K562 (cell line): Measurements from ENCODE around the gene PKLR. TPM values are rescaled to one million over a fixed set of nuclear protein-coding genes. Genes with fewer than 3 reads are reported as not detected.

Experiments used
- ESRRA ChIP-seq: fragments of 450-650 bp; IDR thresholded peaks from 2 replicates; pipeline ENCODE4 v1.6.1; 2014; ENCODE audit warnings: low read depth, mild to moderate bottlenecking, moderate library complexity, borderline replicate concordance
- ETV1 ChIP-seq: fragments of 450-650 bp; conservative IDR thresholded peaks from 2 replicates; pipeline ENCODE4 v1.6.1; 2016; ENCODE audit warnings: missing genetic modification characterization, control low read depth, low read depth, missing compliant biosample characterization
- FOSL1 ChIP-seq: fragments of 200-800 bp; sonication (Bioruptor generic); conservative IDR thresholded peaks from 2 replicates; pipeline ENCODE4 v1.6.1; 2016; ENCODE audit warnings: missing genetic modification characterization, missing compliant biosample characterization
- FOXJ3 ChIP-seq: sonication (generic); formaldehyde crosslinking; IDR thresholded peaks from 2 replicates; pipeline ENCODE4 v1.4.0; 2020; ENCODE audit warnings: mild to moderate bottlenecking, missing genetic modification reagents
- GABPA ChIP-seq: fragments of 200-800 bp; sonication (Bioruptor generic); conservative IDR thresholded peaks from 2 replicates; pipeline ENCODE4 v1.6.1; 2016; ENCODE audit warnings: low read depth, missing genetic modification characterization, missing compliant biosample characterization
- MEF2A ChIP-seq: IDR thresholded peaks from 2 replicates; pipeline ENCODE4 v1.6.1; 2011; ENCODE audit warnings: low read depth, mild to moderate bottlenecking, low read length, moderate library complexity; ENCODE audit not compliant: control insufficient read depth
- NCOA4 ChIP-seq: fragments of 450-650 bp; IDR thresholded peaks from 2 replicates; pipeline ENCODE4 v1.6.1; 2018; ENCODE audit warnings: mild to moderate bottlenecking; ENCODE audit not compliant: partially characterized antibody
- NUFIP1 ChIP-seq: fragments of 450-650 bp; IDR thresholded peaks from 2 replicates; pipeline ENCODE4 v1.6.1; 2018; ENCODE audit not compliant: partially characterized antibody
- RB1 ChIP-seq: fragments of 450-650 bp; IDR thresholded peaks from 2 replicates; pipeline ENCODE4 v1.6.1; 2017; ENCODE audit warnings: low read depth, mild to moderate bottlenecking
- RNF2 ChIP-seq: sonication (generic); IDR thresholded peaks from 2 replicates; pipeline ENCODE4 v1.6.1; 2016
- SMARCC2 ChIP-seq: fragments of 450-650 bp; IDR thresholded peaks from 2 replicates; pipeline ENCODE4 v1.6.1; 2017; ENCODE audit warnings: antibody characterized with exemption, moderate library complexity, mild to moderate bottlenecking, low read depth
- SREBF2 ChIP-seq: sonication (generic); formaldehyde crosslinking; IDR thresholded peaks from 2 replicates; pipeline ENCODE4 v1.4.0; 2020; ENCODE audit warnings: mild to moderate bottlenecking, missing genetic modification reagents
- TAL1 ChIP-seq: fragments of 450-650 bp; IDR thresholded peaks from 2 replicates; pipeline ENCODE4 v1.6.1; 2016; ENCODE audit warnings: mild to moderate bottlenecking
- TCFL5 ChIP-seq: fragments of 250-450 bp; sonication (Bioruptor Pico); conservative IDR thresholded peaks from 2 replicates; pipeline ENCODE4 v1.6.1; 2021; ENCODE audit warnings: mild to moderate bottlenecking, moderate library complexity, matching md5 sums
- ZFX ChIP-seq: sonication (generic); formaldehyde crosslinking; IDR thresholded peaks from 2 replicates; pipeline ENCODE4 v1.8.0; 2022; ENCODE audit warnings: mild to moderate bottlenecking, missing genetic modification reagents, moderate library complexity
- ZNF12 ChIP-seq: sonication (generic); formaldehyde crosslinking; IDR thresholded peaks from 2 replicates; pipeline ENCODE4 v1.4.0; 2020; ENCODE audit warnings: mild to moderate bottlenecking, missing genetic modification reagents
- ZNF444 ChIP-seq: fragments of 250-450 bp; sonication (Bioruptor Pico); IDR thresholded peaks from 2 replicates; pipeline ENCODE4 v1.4.0; 2020; ENCODE audit warnings: mild to moderate bottlenecking, moderate library complexity
- polyA plus RNA-seq, 8 experiments: library from polyadenylated mRNA; depleted of rRNA in 4 of 8; stranded (reverse) in 5 of 8; unstranded in 3 of 8; fragments of >200 nt; fragmentation: Nextera tagmentation in 2 of 8; fragmentation: Illumina TruSeq in 1 of 8; extraction: Ambion mirVana in 2 of 8; extraction: Trizol in 1 of 8; gene quantifications; 2 replicates each; pipeline versions ENCODE4 v1.2.1 to v1.2.3, GENCODE V29; 2011 to 2014; ENCODE audit warnings: inconsistent platforms in 1 of 8, missing spikeins in 1 of 8
- total RNA-seq, 7 experiments: library from RNA; depleted of rRNA in 6 of 7; stranded (reverse); fragments of >200 nt in 6 of 7; fragmentation: Illumina TruSeq in 2 of 7; extraction: Trizol in 2 of 7; gene quantifications; 2 replicates each; pipeline versions ENCODE4 v1.2.1 to v1.2.3, GENCODE V29; 2011 to 2021; ENCODE audit warnings: low replicate concordance in 1 of 7
- TF ChIP-seq, protein P1 (sequence below), 2 experiments: IDR thresholded peaks; 2 replicates each; pipeline ENCODE4 v1.6.1; 2012; ENCODE audit warnings: improper control_type of control experiment in 2 of 2, low read depth in 2 of 2, low read length in 2 of 2, borderline replicate concordance in 1 of 2
- TF ChIP-seq, protein P2 (sequence below), 2 experiments: IDR thresholded peaks in 1 of 2; conservative IDR thresholded peaks in 1 of 2; 2 replicates each; pipeline ENCODE4 v1.6.1; 2016; ENCODE audit warnings: low read depth in 2 of 2, mild to moderate bottlenecking in 1 of 2, missing compliant biosample characterization in 1 of 2, missing genetic modification characterization in 1 of 2, moderate library complexity in 1 of 2
- TF ChIP-seq, protein P3 (sequence below): fragments of 450-650 bp; formaldehyde crosslinking; IDR thresholded peaks from 2 replicates; pipeline ENCODE4 v1.4.0; 2020; ENCODE audit warnings: mild to moderate bottlenecking, moderate library complexity

PKLR gene
- total and polyA plus RNA-seq, 9 of the 15 experiments (the other 6 are each of a cell fraction or from before 2014, with no cell fraction given): 10.7 to 78.4 (median 38.2) TPM

DNA sequence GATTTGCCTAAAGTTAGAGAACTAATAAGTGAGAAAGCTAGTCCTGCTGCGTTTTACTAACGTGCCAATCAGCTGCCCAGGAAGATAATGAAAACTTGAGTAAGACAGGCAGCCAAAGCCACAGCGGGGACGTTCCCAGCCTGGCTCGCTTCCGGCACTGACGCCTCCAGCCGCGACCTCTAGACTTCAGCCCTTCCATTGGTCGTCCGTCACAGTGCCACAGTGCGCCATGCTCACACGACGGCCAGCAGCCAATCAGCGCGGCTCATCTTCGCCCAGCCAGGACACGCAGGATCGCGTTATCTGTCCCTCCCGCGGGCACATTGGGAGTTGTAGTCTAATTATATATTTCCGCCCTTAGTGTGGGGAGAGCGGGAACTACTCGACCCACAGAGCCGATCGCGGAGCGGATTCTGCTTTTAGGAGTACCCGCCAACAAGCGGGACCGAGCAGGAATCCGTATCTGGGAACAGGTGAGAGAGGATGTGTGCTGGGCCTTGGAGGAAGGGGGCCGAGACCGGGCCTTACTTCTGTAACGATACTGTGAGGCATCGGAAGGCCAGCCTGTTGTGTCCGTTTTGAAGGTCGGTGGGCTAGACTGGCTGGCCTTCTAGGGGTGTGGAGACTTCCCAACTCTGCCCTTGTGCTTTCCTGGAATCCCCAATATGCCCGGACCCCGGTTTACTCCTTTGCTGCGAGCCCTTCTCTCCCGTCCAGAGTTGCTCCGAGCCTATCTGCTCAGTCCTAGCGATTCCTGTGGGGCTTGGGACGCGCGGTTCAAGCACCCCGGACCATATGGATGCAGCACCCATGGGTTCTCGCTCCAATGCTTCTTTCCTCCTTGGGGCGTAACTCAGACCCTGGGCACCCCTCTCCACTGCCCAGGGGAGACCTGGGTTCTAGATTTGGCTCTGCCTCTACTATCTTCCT lies 7.5 kb upstream of the PKLR start, which contains the start of gene FDPS (continued):
- TF ChIP-seq ZNF12 (CRISPR knock-in tag) (0 out of 2 replicates have a peak, but pooled peaks have one; percentile 9), NCOA4 (no peak), ZFX (peak; percentile 79), MEF2A (no peak), NUFIP1 (no peak), SMARCC2 (no peak), ZNF444 (CRISPR knock-in tag) (no peak), FOSL1 (tag) (peak; percentile 59), TCFL5 (CRISPR knock-in tag) (no peak), GABPA (tag) (peak; percentile 87), FOXJ3 (CRISPR knock-in tag) (no peak), RB1 (peak; percentile 43), RNF2 (no peak), TAL1 (no peak), SREBF2 (CRISPR knock-in tag) (no peak), ESRRA (peak; percentile 63), ETV1 (peak; percentile 93)
- TF ChIP-seq, protein P1, sequence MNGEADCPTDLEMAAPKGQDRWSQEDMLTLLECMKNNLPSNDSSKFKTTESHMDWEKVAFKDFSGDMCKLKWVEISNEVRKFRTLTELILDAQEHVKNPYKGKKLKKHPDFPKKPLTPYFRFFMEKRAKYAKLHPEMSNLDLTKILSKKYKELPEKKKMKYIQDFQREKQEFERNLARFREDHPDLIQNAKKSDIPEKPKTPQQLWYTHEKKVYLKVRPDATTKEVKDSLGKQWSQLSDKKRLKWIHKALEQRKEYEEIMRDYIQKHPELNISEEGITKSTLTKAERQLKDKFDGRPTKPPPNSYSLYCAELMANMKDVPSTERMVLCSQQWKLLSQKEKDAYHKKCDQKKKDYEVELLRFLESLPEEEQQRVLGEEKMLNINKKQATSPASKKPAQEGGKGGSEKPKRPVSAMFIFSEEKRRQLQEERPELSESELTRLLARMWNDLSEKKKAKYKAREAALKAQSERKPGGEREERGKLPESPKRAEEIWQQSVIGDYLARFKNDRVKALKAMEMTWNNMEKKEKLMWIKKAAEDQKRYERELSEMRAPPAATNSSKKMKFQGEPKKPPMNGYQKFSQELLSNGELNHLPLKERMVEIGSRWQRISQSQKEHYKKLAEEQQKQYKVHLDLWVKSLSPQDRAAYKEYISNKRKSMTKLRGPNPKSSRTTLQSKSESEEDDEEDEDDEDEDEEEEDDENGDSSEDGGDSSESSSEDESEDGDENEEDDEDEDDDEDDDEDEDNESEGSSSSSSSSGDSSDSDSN (IDR thresholded peaks at IDR 0.05; ENCODE audit: borderline replicate concordance in 1 of 2, low read depth in 2 of 2, low read length in 2 of 2): 0 out of 4 replicates have a peak, but pooled peaks of 1 of the 2 experiments have one; percentile 44
- TF ChIP-seq, protein P2, sequence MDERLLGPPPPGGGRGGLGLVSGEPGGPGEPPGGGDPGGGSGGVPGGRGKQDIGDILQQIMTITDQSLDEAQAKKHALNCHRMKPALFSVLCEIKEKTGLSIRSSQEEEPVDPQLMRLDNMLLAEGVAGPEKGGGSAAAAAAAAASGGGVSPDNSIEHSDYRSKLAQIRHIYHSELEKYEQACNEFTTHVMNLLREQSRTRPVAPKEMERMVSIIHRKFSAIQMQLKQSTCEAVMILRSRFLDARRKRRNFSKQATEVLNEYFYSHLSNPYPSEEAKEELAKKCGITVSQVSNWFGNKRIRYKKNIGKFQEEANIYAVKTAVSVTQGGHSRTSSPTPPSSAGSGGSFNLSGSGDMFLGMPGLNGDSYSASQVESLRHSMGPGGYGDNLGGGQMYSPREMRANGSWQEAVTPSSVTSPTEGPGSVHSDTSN (CRISPR knock-in tag; IDR thresholded peaks at IDR 0.05; ENCODE audit: low read depth): no peak
- TF ChIP-seq, protein P2 (tag; conservative IDR thresholded peaks at IDR 0.05; ENCODE audit: low read depth): peak; percentile 67
- TF ChIP-seq, protein P3, sequence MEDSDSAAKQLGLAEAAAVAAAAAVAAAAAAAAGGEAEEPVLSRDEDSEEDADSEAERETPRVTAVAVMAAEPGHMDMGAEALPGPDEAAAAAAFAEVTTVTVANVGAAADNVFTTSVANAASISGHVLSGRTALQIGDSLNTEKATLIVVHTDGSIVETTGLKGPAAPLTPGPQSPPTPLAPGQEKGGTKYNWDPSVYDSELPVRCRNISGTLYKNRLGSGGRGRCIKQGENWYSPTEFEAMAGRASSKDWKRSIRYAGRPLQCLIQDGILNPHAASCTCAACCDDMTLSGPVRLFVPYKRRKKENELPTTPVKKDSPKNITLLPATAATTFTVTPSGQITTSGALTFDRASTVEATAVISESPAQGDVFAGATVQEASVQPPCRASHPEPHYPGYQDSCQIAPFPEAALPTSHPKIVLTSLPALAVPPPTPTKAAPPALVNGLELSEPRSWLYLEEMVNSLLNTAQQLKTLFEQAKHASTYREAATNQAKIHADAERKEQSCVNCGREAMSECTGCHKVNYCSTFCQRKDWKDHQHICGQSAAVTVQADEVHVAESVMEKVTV (CRISPR knock-in tag): no peak
